Ecto neural progenitor cell (in vitro differentiated cells): ENCODE results near the gene KLHL8.

Source experiments
- DNase-seq: peaks from one replicate; pipeline ENCODE4 v3.0.0-alpha.2; 2018; ENCODE audit warnings: low spot score

KLHL8 gene

DNA sequence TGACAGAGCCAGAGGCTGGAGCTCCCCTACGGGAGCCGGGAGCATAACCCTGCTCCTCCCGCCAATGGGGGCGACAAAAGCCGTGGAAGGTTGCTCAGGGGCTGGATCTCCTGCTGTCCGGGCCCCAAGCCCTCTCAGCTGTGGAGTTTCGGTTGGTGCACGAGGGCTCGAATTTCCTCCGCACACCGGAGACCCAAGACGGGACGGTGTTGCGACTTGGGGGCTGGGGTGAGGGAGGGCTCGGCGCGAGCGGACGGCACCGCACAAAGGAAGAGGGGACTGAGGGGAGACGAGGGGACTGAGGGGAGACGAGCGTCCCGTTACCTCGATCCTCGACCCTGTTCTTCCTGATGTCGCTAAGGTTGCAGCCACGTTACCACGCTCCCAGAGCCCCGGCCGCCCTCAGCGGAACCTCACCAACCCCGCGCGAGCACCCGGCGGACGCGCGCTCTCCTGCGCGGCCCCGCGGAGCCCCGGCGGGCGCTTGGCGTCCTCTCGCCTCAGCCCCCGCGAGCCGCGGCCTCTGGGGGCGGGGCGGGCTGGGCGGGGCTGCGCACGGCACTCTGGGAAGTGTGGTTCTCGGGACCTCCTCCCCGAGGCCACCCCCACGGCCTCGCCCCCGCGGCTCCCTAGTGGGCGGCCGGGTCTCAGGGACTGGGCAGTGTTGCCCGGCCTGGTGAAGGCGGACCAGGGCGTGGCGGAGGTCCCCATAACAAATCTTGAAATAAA, at the start of gene KLHL8:
TSS of gene KLHL8 (minus strand) at position 525 of the 729 bp plus-strand sequence. CDS start 25,079 bp downstream, outside the sequence.
- DNase-seq: peak; percentile 92

DNA sequence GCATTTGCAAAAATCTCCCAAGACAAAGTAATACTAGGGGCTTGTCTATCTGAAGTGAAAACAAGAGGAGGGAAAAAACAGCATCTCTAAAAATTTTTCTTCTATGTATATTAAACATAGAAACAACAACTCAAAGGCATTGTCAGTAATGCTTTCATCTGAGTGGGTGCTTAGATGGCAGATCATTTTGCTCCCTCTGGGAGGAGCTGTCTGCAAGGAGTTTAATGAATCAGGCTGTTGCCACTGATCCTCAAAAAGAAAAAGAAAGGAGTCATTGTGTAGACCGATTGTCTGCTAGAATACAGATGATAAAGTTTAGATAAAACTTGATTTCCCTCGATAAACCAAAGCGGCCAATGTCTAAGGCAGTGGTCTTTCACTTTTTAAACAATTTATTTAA, 49.7 kb upstream of the KLHL8 start:
- DNase-seq: no peak

DNA sequence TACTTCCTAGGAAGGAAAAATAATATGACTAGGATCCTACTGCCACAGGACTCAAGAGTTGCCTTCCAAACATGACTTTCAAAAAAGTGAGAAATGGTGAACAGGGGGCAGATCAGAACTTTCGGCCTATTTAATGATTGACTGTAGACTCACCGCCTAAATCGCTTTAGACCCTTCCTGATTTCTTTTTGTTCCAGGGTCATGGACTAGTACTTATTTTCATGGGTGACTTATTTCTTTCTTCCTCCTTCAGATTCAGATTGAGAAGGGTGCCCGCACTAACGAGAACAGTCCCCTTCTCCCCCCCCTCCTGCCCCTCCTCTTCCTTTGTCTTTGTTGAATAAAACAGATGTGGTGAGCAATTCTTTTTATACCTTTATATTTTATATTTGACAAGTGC, 48.0 kb upstream of the KLHL8 start:
- DNase-seq: no peak

DNA sequence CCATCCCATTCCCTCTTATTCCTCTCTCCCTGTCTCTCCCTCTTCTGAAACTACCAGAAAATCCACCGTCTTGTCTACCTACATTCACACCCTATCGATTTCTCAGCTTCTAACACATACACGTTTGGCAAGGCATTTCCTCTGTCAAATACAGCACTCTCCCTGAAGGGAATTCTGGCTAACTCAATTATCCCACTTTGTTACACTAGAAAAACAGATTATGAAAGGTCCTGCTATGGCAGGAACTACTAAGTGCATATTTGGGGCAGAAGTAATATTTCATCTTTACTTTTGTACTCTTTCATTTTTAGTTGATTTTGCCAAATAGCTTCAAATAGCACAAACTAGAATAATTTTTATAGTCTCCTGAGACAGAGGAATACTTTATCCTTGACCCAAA, 46.6 kb upstream of the KLHL8 start:
- DNase-seq: no peak

DNA sequence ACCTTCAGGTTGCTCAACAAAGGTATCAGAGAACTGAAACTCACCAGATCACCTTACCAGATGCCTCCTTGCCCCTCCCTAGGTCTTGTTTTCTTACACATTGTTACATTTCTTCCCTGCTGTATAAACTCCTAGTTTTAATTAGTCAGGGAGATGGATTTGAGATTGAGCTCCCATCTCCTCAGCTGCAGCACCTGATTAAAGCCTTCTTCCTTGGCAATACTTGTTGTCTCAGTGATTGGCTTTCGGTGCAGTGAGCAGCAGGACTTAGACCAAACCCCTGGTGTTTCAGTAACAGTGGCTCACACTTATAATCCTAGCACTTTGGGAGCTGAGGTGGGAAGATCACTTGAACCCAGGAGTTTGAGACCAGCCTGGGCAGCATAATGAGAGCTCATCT, 42.5 kb upstream of the KLHL8 start:
- DNase-seq: no peak

DNA sequence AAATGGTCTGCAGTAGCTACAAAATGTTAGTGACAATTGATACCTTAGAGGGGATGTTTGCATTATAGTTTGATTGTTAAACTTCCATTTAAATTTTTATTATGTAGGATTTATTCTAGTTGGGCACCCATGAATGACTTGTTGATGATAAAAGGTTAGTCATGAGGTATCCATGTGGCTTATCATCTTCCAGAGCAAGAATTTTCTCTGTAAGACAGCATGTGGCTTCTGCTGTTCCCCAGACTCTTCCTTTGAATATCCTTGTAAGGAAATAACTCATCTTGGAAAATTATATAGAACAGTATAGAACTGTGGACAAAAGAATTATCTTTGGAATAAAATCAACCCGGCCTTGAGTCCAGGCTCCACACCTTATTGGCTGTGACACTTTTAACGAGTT, 40.1 kb upstream of the KLHL8 start:
- no peak for DNase-seq

DNA sequence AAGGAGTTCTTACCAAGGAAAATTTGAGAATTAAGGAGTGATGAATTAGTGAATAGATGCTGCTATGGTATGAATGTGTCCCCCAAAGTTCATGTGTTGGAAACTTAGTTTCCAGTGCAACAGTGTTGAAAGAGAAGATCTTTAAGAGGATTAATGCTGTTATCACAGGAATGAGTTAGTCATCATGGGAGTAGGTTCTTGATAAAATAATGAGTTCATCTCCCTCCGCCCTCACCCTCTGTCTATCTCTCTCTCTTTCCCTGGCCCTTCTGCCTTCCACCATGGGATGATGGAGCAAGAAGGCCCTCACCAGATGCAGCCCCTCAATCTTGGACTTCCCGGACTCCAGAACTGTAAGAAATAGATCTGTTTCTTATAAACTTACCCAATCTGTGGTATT, 38.3 kb upstream of the KLHL8 start:
- DNase-seq: no peak

DNA sequence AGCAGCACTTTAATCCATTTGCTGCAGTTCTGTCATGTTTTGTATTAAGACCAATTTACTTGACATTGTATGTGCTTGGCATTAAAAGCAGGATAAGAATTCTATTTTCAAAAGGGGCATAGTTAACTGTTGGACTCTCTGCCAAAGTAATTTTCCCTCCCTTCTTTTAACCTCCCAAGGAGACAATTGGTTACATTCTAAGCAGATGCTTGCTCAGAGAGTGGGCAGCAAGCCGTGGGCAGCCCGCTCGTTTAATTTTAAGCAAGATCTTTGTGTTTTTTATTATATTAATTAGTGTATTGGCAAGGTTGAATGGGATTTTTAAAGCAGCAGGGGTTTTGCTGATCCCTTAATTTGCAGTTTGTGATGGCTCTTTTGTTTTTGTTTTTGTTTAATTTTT, 37.1 kb upstream of the KLHL8 start:
- no peak for DNase-seq

DNA sequence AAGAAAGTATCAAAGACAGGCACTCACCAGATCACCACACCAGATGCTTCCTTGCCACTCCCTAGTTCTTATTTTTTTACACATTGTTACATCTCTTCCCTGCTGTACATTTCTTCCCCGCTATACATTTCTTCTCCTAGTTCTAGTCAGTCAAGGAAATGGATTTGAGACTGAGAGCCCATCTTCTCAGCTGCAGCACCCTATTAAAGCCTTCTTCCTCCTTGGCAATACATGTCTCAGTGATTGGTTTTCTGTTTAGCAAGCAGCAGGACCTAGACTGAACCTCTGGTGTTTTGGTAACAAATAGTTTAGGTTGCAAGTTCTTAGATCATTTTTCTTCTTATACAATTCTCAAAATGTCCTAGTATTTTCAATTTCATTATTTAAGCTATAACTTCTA, 35.3 kb upstream of the KLHL8 start:
- no peak for DNase-seq

DNA sequence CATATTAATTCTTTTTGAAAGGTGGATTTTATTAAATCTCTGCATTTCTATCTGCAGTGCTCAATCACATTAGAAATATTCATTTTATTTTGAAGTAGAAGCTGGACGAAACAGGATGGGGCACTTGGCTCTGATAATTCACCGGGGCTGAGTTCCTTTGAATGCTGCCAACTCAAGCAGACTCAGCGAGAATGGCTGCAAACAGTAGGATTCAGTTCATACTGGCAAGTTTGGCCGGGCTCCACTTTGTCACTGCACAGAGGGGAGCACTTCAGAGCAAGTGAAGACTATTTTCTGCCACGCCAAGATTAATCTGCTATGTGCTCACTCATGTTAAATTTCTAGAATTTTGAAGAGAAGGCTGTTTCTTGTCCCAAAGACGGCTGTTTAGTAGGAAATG, 30.7 kb upstream of the KLHL8 start:
- no peak for DNase-seq

DNA sequence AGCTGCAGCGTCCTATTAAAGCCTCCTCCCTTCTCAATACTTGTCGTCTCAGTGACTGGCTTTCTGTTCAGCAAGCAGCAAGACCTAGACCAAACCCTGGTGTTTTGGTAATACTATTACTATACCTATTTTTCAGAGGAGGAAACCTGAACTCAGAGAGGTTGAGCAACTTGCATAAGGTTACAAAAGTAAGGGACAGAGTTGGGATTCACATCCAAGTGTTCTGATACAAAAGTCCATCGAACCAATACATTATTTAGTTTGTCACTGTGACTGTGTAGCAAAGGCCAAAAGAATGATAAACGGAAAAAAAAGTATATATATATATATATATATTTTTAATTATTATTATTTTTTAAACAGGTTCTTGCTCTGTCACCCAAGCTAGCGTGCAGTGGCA, 29.9 kb upstream of the KLHL8 start:
- DNase-seq: no peak

DNA sequence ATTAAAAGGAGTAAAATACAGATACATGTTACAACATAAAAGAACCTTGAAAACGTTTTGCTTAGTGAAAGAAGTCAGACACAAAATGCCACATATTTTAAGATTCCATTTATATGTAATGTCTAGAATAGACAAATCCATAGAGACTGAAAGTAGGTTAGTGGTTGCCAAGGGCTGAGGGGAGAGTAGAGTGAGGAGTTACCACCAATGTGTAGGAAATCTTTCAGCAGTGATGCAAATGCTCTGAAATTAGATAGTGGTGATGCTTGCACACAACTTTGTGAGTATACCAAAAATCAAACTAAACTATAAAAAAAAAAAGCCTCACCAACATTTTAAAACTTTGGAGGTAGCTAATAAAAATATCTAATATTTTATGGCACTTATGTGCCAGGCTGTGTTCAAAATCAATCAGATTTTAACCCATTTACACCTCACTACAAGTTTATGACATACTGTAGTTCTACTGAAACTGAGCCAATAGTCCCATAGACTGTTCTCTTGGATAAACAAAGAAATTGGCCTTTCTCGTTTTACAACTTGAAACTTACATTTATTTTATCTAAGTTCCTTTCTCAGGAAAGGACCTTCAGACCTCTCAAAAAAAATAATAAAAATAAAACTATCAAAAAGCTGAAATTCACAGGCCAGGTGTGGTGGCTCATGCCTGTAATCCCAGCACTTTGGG, 29.1 kb upstream of the KLHL8 start:
- no peak for DNase-seq

DNA sequence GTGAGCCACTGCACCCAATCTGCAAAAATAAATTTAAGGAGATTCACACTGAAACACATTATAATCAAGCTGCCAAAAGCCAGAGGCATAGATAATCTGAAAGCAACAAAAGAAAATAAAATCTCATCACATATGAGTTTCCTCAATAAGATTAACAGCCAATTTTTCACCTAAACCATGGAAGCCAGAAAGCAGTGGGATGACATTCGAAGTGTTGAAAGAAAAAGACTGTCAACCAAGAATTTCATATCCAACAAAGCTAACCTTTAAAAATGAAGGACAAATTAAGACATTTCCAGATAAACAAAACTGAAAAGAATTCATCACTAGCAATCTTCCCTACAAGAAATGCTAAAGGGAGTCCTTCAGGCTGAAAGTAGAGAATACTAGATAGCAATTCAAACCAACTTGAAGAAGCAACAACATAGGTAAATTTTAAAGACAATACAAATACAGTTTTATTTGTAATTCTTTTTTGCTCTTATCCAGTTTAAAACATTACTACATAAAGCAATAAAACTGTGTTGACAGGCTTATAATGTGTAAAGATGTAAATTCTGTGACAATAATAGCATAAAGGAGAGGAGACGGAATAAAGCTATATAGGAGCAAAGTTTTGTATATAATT, 23.1 kb upstream of the KLHL8 start:
- no peak for DNase-seq

DNA sequence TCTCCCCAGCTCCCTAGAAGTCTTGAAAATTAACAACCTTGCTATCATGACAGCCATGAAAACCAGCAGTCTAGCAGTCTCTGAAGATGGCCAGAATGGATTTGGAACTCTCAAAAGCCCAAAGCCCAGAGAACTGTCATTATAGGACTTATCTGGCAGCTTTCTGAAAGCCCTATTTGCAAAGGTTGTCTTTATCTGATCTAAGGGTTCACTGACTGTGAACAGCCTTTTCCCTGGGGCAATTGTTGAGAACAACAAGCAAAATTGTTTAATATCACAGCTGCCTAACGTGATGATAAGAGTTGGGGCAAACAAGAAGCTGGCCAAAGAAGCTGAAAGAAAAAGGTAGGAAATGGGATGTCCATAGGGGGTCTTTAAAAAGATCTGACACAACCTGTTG, 20.9 kb upstream of the KLHL8 start:
- DNase-seq: no peak

DNA sequence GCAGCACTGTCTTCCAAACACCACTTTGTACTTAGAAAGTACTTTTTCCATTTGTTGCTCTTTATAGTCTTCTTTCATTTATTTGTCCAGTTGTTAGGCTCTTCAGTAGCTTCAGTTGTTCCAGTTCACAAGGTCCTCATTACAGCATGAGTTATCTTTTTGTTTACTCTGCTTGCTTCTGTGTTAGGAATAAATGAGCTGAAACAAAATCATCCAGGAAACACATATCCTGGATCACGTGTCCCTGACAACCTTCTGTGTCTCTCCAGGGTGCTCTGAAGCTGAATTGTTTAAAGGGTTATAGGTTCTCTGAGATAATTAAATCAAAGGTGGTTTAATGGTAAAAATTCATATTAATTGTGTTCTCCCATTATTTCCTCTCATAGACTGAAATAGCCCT, 19.9 kb upstream of the KLHL8 start:
- DNase-seq: no peak

DNA sequence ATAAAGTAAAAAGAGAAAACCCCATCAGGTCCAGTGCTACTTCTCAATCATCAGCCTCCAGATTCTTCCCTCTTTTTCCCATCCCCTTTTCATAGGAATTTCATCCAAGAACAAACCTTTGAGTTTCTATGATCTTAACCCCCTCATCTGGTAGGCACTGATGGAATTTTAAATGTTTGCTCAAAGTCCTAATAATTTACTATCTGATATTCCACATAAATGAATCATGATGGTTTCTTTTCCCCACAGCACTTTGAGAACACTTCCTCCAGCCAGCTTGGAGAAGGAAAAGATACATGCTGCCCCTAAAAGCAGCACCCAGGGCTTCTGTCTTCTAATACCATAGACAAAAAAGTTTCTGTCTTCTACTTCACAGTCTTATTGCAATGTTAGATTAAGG, 19.4 kb upstream of the KLHL8 start:
- no peak for DNase-seq

DNA sequence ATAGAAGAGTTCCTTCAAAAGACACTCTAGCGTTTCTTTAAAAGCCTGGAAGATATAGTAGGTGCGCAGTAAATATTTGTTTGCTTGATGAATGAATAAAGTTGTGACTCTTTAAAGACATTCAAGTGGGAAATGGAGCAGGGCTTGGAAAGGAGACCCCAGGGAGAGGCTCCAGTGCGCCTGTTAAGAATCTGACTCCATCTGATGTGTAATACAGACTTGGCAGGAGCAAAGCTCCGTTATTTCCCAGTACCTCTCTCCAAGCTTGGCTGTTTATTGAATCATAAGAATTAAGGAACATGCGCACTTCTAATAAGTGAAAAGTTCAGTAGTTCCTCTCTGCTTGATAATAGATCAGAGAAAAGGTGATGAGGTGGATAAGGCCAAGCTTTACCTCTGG, 18.8 kb upstream of the KLHL8 start:
- DNase-seq: no peak

DNA sequence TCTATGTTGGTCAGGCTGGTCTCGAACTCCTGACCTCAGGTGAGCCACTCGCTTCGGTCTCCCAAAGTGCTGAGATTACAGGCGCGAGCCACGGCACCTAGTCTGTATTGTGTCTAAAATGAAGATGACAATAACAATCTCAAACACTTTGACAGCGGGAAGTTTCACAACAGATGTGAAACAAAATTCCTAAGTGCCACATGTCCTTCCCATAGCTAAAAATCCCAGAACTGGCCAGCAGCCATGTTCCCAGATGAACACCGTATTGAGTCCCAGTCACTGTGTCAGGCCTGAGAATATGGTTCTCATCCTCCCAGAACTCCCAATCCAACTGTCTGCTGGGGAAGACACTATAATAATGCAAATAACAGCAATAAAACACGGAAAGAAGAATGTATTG, 16.4 kb upstream of the KLHL8 start:
- no peak for DNase-seq

DNA sequence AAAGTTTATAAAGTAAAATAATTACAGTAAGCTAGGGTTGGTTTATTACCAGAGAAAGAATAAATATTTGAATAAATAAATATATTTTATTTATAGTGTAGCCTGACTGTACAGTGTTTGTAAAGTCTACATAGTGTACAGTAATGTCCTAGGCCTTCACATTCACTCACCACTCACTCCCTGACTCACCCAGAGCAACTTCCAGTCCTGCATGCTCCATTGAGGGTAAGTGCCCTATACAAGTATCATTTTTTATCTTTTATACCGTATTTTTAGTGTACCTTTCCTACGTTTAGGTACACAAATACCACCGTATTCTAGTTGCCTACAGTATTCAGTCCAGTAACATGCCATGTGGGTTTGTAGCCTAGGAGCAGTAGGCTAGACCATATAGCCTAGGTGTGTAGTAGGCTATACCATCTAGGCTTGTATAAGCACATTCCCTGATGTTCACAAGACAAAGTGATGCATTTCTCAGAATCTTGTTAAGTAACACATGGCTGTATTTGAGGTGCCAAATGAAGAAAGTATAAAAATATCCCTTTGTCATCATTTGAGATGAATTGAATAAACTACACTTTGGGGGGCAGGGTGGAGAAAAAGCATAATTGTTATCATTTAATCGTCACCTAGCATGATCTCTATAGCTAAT, 14.7 kb upstream of the KLHL8 start:
- DNase-seq: no peak

DNA sequence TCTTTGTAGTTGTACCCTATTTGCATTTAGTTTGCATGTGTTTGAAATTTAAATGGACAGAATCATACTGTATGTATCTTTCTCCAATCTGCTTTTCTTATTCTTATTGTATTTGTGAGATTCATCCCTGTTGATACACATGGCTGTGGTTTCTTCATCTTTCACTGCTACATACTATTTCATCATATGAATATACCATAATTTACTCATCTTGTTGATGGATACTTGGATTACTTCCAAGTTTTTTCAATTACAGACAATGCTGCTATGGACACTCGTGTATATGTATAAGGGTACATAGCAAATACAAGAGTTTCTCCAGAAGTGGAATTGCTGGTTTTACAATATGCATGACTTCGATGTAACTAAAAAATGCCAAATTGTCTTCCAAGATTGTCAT, 11.8 kb upstream of the KLHL8 start:
- no peak for DNase-seq

DNA sequence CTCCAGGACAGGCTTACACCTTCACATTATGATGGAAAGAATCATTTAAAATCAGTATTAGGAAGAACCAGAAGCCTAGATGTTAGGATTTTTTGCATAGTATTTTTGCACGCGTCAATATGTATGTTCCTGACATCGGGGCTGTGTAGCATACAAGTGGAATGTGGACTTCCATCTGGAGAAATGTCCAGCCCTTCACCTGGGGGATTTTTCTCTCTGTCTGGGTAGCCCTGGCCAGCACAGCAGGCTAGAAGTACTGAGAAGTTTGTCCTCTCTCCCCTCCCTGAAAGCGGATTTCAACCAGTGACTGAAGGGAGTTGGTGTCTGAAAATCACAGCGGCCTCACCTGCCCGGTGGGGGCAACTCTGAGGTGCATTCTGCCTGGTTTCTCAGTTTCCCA, 10.4 kb upstream of the KLHL8 start:
- DNase-seq: no peak

DNA sequence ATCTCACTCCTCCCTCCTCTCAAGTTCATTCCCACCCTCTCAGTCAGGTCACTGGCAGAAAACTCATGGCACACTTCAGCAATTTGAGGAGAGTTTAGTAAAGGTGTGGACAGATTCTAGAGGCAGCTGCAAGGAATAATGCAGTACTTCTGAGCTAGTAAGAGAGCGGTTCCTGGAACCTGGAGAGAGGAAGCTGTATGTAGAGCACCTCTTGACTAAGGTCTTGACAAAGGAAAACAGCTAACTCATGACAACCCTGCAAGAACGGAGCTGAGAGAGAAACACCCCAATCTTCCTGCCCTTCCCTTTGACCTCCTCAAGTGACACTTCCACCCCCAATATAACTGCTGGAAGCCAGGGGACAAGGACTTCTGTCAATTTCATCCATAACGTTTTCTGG, 9.6 kb upstream of the KLHL8 start:
- DNase-seq: no peak

DNA sequence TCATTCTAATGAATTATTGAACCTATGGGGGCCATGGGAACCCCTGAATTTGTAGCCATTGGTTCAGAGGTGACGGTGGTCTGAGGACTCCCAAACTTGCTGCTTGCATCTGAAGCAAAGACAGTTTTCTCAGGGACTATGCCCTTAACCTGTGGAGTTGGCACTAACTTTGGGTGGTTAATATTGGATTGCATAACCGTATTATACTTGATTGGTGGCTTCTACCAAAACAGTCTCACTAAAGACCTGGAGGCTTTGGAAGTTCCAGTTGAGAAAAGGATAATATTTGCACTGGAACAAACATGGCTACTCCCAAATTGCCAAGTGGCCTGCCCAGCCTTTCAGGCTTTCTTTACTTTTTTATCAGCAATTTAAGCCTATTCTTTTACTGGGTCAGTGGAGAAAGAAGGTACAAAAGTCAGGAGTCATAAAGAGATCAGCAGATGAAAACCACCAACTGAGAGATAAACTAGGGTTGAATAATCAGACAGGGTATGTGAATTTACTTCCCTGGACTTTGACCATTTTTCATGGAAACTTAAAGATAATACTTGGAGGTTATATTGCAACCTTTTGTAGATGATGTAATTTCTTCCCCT, 7.9 kb upstream of the KLHL8 start:
- no peak for DNase-seq
